WERI-Rb-1 (cell line): Measurements from ENCODE around the gene SUDS3.
A peak's percentile ranks its signal among the peaks of the same experiment; 100 is the strongest.
"Not testable (repeated sequence)": the region's sequence is repeated elsewhere in the genome, so short reads cannot be mapped to it uniquely, and the experiment has no call there.

Experiments
- DNase-seq: peaks from one replicate; pipeline ENCODE4 v3.0.0-alpha.2; 2020
- H3K27ac ChIP-seq: fragments of 250-450 bp; sonication (Bioruptor Pico); 2 replicates; pipeline ENCODE4 v1.5.1; 2020; ENCODE audit warnings: mild to moderate bottlenecking, moderate library complexity
- H3K27me3 ChIP-seq: fragments of 250-450 bp; sonication (Bioruptor Pico); 2 replicates; pipeline ENCODE4 v1.5.1; 2021; ENCODE audit warnings: mild to moderate bottlenecking, low read depth, moderate library complexity; ENCODE audit not compliant: insufficient read depth, severe bottlenecking
- H3K36me3 ChIP-seq: fragments of 250-450 bp; sonication (Bioruptor Pico); 2 replicates; pipeline ENCODE4 v1.5.1; 2020; ENCODE audit warnings: mild to moderate bottlenecking, moderate library complexity
- H3K4me3 ChIP-seq: 2 replicates; pipeline ENCODE4 v1.5.1; 2011; ENCODE audit warnings: low read depth, mild to moderate bottlenecking, control low read depth, low read length
- H3K9me3 ChIP-seq: fragments of 250-450 bp; sonication (Bioruptor Pico); 2 replicates; pipeline ENCODE4 v1.5.1; 2021; ENCODE audit warnings: mild to moderate bottlenecking, moderate library complexity; ENCODE audit not compliant: severe bottlenecking
- TF ChIP-seq, protein P1 (sequence below): IDR thresholded peaks from 2 replicates; pipeline ENCODE4 v1.5.1; 2011; ENCODE audit warnings: low read depth, mild to moderate bottlenecking, control low read depth, inconsistent platforms, low read length

Gene SUDS3

DNA sequence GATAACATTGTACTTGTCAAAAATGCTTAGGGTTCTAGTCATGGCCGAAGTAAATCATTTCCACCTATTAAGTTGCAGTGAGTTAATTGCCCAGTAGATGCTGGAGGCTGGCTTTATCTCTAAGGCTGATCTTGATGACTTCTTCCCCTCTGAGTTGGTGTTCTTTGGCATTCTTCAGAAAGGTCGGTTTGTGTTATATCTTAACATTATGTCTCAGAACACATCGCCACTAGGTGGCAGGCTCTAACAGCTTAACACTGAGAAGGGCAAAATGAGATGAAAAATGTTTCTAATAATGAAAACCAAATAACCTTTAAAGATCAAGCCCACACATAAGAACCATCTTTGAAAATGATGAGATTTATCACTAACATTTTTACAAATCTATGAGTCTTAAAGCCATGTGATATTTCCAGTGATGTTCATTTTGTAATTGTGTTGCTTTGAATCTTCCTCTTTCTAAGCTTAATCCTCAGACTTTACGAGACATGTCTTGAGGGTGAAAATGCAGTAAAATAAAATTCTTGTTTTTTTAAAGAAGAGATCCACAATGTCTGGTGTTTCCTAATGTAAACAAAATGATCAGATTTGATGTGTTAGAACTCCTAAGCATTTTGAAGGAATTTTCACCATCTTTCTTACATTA lies 28.6 kb downstream of the SUDS3 start:
- Histone ChIP-seq H3K27ac (no peak overlapping the region), H3K27me3 (no peaks in the 10 kb centered on the region), H3K36me3 (peaks cover 41% of the 10 kb centered on the region), H3K4me3 (no peak overlapping the region), H3K9me3 (no peaks in the 10 kb centered on the region)
- TF ChIP-seq, protein P1, sequence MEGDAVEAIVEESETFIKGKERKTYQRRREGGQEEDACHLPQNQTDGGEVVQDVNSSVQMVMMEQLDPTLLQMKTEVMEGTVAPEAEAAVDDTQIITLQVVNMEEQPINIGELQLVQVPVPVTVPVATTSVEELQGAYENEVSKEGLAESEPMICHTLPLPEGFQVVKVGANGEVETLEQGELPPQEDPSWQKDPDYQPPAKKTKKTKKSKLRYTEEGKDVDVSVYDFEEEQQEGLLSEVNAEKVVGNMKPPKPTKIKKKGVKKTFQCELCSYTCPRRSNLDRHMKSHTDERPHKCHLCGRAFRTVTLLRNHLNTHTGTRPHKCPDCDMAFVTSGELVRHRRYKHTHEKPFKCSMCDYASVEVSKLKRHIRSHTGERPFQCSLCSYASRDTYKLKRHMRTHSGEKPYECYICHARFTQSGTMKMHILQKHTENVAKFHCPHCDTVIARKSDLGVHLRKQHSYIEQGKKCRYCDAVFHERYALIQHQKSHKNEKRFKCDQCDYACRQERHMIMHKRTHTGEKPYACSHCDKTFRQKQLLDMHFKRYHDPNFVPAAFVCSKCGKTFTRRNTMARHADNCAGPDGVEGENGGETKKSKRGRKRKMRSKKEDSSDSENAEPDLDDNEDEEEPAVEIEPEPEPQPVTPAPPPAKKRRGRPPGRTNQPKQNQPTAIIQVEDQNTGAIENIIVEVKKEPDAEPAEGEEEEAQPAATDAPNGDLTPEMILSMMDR, result peak; percentile 47; the same call in 1 of the 2 replicates
- peak; percentile 61 for DNase-seq

DNA sequence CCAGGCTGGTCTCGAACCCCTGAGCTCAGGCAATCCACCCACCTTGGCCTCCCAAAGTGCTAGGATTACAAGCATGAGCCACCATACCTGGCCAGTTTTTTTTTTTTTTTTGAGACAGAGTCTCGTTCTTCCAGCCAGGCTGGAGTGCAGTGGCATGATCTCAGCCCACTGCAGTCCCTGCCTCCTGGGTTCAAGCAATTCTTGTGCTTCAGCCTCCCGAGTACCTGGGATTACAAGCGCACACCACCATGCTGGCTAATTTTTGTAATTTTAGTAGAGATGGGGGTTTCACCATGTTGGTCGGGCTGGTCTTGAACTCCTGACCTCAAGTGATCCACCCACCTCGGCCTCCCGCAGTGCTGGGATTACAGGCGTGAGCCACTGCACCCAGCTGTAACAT lies 31.9 kb downstream of the SUDS3 start:
- not testable (repeated sequence) for H3K27ac ChIP-seq, H3K4me3 ChIP-seq, H3K27me3 ChIP-seq, H3K9me3 ChIP-seq, DNase-seq
- H3K36me3 ChIP-seq, result peaks cover 43% of the 10 kb centered on the region

DNA sequence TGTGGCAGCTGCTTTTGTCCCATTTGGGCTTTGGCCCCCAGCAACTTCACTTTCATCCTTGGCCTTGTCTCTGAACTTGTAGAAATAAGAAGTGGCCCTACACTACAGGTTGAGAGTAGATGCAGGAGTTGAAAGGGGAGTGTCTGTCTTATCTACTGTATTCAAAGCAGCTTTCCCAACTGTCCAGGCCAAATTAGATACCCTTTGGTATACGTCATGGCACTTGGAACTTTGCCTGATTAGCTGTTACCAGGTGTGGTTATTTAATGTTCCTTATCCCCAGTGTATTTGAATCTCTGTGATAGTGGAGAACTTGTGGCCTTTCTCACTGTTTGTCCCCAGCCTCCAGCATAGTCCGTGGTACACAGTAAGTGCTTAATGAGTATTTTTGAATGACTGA lies 33.5 kb downstream of the SUDS3 start:
- Histone ChIP-seq H3K9me3 (no peaks in the 10 kb centered on the region), H3K36me3 (peaks cover 31% of the 10 kb centered on the region), H3K4me3 (no peak overlapping the region), H3K27ac (no peak overlapping the region), H3K27me3 (no peaks in the 10 kb centered on the region)
- TF ChIP-seq, protein P1, result no peak
- DNase-seq, result no peak

DNA sequence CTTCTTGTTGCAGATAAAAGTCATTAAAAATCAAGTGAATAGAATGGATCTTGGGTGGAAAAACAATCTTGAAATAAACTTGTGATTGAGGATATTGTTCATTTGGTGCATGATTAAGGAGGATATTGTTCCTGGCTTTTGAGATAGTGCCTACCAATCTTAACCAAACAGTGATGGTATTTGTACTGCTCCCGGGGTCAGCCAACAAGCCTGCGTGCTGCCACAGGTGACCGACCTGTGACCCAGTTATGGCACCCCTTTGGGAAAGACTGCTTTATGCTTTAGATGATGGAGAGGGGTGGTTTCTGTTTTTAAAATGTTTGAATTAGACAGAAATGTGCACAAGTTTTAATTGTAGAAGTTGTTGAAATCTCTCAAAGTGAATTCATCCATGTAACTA lies 41.6 kb downstream of the SUDS3 start:
- H3K27me3 ChIP-seq, result no peaks in the 10 kb centered on the region
- H3K36me3 ChIP-seq, result peaks cover 13% of the 10 kb centered on the region
- no peak for DNase-seq
- H3K27ac ChIP-seq, result no peak overlapping the region
- TF ChIP-seq, protein P1, result no peak
- no peaks in the 10 kb centered on the region for H3K9me3 ChIP-seq
- H3K4me3 ChIP-seq, result no peak overlapping the region

DNA sequence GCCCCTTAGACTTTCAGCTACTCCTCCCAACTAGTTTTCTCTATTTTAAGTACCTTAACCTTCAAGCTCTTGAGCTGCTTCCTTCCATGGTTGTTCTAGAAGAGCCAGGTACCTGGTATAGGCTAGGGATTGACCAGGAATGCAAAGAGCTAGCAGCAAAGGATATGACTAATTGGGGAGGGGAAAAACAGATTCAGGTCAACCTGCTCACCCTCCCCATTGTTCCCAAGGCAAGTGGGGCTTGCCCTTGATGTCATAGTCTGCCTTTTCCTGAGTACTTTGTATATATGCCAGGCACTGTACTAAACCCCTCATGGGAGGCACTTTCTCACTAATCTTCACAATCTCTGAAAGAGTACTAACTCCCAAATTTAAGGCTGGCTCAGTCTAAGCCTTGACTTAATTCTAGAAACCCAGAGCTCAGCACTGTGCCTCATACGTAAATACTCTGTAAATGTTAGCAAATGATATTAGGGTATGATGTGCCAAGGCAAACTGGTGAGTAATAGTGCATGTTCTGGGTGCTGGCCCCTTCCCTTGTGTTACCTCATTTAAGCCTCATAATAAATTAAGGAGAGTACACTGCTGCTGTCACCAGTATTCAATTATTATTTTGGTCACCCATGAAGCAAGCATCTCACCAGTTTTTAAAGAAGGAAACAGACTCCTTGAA lies 42.2 kb downstream of the SUDS3 start:
- Histone ChIP-seq H3K36me3 (peaks cover 12% of the 10 kb centered on the region), H3K27me3 (no peaks in the 10 kb centered on the region), H3K27ac (no peak overlapping the region), H3K4me3 (no peak overlapping the region), H3K9me3 (no peaks in the 10 kb centered on the region)
- TF ChIP-seq, protein P1, result no peak
- DNase-seq, result no peak

DNA sequence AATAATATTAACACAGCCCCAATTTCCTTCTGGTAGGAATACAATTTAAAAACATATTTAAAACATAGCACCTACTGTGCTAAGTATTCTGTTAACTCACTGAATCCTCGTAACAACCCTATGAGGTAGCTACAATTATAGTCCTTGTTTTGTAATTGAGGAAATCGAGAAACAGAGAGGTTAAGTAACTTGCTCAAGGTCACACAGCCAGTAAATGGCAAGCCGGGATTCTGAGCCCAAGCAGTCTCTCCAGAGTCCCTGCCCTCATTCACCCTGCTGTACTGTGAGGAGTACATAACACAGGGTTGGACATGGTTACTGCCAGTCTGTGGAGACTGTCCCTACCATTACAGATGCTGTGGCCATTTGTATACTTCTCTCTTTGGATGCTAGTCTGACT lies 44.3 kb downstream of the SUDS3 start:
- peaks cover 12% of the 10 kb centered on the region for H3K36me3 ChIP-seq
- H3K27me3 ChIP-seq, result no peaks in the 10 kb centered on the region
- no peaks in the 10 kb centered on the region for H3K9me3 ChIP-seq
- no peak overlapping the region for H3K27ac ChIP-seq
- H3K4me3 ChIP-seq, result no peak overlapping the region
- TF ChIP-seq, protein P1, result no peak
- no peak for DNase-seq
